ENCODE results near the gene SLC7A4.
"Not testable (repeated sequence)": the region's sequence is repeated elsewhere in the genome, so short reads cannot be mapped to it uniquely, and the experiment has no call there.

SLC7A4 gene

GRCh38 chr22:21032037-21032867 is at the start of gene SLC7A4:
Gene SLC7A4, minus strand, starts transcription at chr22:21032561. Its CDS starts 749 bp downstream, at chr22:21031812.
- DNase-seq, result no peak

GRCh38 chr22:21080435-21081137 is 48.2 kb upstream of the SLC7A4 start:
- no peak for DNase-seq

- DNase-seq, result no peak
These were observed 47.1 kb upstream of the SLC7A4 start for GRCh38 chr22:21079493-21079892.

- DNase-seq, result no peak
These were observed 46.6 kb upstream of the SLC7A4 start for GRCh38 chr22:21078916-21079315.

GRCh38 chr22:21077884-21078508 is 45.6 kb upstream of the SLC7A4 start:
- no peak for DNase-seq

- DNase-seq, result no peak
These were observed 44.7 kb upstream of the SLC7A4 start for GRCh38 chr22:21076912-21077625.

- DNase-seq, result no peak
These were observed 43.3 kb upstream of the SLC7A4 start for GRCh38 chr22:21075516-21076138.

- DNase-seq, result no peak
These were observed 41.8 kb upstream of the SLC7A4 start for GRCh38 chr22:21074102-21074715.

GRCh38 chr22:21073482-21073881 is 41.1 kb upstream of the SLC7A4 start:
- no peak for DNase-seq

- no peak for DNase-seq
These were observed 40.7 kb upstream of the SLC7A4 start for GRCh38 chr22:21073023-21073422.

- DNase-seq, result not testable (repeated sequence)
These were observed 39.4 kb upstream of the SLC7A4 start for GRCh38 chr22:21071796-21072195.

- DNase-seq, result no peak
These were observed 38.6 kb upstream of the SLC7A4 start for GRCh38 chr22:21070690-21071615.

- DNase-seq, result no peak
These were observed 37.0 kb upstream of the SLC7A4 start for GRCh38 chr22:21069375-21069774.

GRCh38 chr22:21068681-21069276 is 36.4 kb upstream of the SLC7A4 start:
- no peak for DNase-seq

GRCh38 chr22:21067901-21068680 is 35.7 kb upstream of the SLC7A4 start:
- DNase-seq, result no peak

- DNase-seq, result no peak
These were observed 34.9 kb upstream of the SLC7A4 start for GRCh38 chr22:21067075-21067900.

GRCh38 chr22:21064917-21065864 is 32.8 kb upstream of the SLC7A4 start:
- no peak for DNase-seq

- DNase-seq, result not testable (repeated sequence)
These were observed 32.1 kb upstream of the SLC7A4 start for GRCh38 chr22:21064425-21064824.
